ENCODE results near the gene PI16. TPM values are rescaled to one million over a fixed set of nuclear protein-coding genes. Genes with fewer than 3 reads are reported as not detected.

Gene PI16
- total RNA-seq, 1 experiment from 2014 or later = 0.17 TPM

- TF ChIP-seq ELF4 (CRISPR knock-in tag; IDR thresholded peaks at IDR 0.05; ENCODE audit: low read depth) = no peak
- no peak for TF ChIP-seq NFE2L1 (CRISPR knock-in tag; IDR thresholded peaks at IDR 0.05)
- no peak for TF ChIP-seq IRF1 (CRISPR knock-in tag; IDR thresholded peaks at IDR 0.05)
- TF ChIP-seq NR3C1 (CRISPR knock-in tag; conservative IDR thresholded peaks at IDR 0.05; ENCODE audit: low read depth) = no peak
- no peak for TF ChIP-seq SMAD4 (CRISPR knock-in tag; IDR thresholded peaks at IDR 0.05)
- TF ChIP-seq ZNF671 (CRISPR knock-in tag; IDR thresholded peaks at IDR 0.05) = no peak
- TF ChIP-seq PREB (CRISPR knock-in tag; IDR thresholded peaks at IDR 0.05; ENCODE audit: borderline replicate concordance) = no peak
These were observed 9.1 kb downstream of the PI16 start (continued) for GRCh38 chr6:36963451-36964290.

GRCh38 chr6:36964349-36964748, 9.8 kb downstream of the PI16 start:
- no peak for ATAC-seq
- Mint-ChIP-seq H3K9me3 (no peaks in the 10 kb centered on the region), H3K36me3 (peaks cover 16% of the 10 kb centered on the region), H3K4me3 (no peak overlapping the region), H3K27ac (no peak overlapping the region), H3K27me3 (ENCODE audit: low read depth) (no peaks in the 10 kb centered on the region), H3K4me1 (peaks cover 15% of the 10 kb centered on the region)
- CTCF ChIA-PET = interaction anchor here (0.5 to 2.5 kb wide), 6 partner anchors 50 to 187 kb away, joined by 3 to 12 read pairs (median 4); partner anchors contain the start of gene C6orf89
- TF ChIP-seq MAX (CRISPR knock-in tag; IDR thresholded peaks at IDR 0.05) (no peak), ZNF416 (CRISPR knock-in tag; IDR thresholded peaks at IDR 0.05) (no peak), STAT6 (CRISPR knock-in tag; conservative IDR thresholded peaks at IDR 0.05; ENCODE audit: low read depth) (no peak), TEAD1 (CRISPR knock-in tag; IDR thresholded peaks at IDR 0.05) (no peak), OVOL2 (CRISPR knock-in tag; IDR thresholded peaks at IDR 0.05; ENCODE audit: borderline replicate concordance) (no peak), TEAD4 (CRISPR knock-in tag; IDR thresholded peaks at IDR 0.05) (no peak), ERG (CRISPR knock-in tag; IDR thresholded peaks at IDR 0.05) (no peak), ZNF232 (CRISPR knock-in tag; IDR thresholded peaks at IDR 0.05) (no peak), EMX1 (CRISPR knock-in tag; IDR thresholded peaks at IDR 0.05) (no peak), FOXJ3 (CRISPR knock-in tag; IDR thresholded peaks at IDR 0.05; ENCODE audit: borderline replicate concordance) (no peak)
- DNase-seq (ENCODE audit: low spot score) = peak; percentile 8
- POLR2A ChIA-PET = no interaction called here

- peak overlapping the region; percentile 20; the same call in 1 of the 2 replicates for H3K27ac Mint-ChIP-seq
- H3K9me3 Mint-ChIP-seq = no peaks in the 10 kb centered on the region
- DNase-seq (ENCODE audit: low spot score) (peak; percentile 1), ATAC-seq (no peak)
- H3K27me3 Mint-ChIP-seq (ENCODE audit: low read depth) = no peaks in the 10 kb centered on the region
- ChIA-PET POLR2A (no interaction called here), CTCF (interaction anchor here (1.2 to 2.5 kb wide), 4 partner anchors 50 to 79 kb away, joined by 3 to 12 read pairs (median 7); partner anchors contain the start of gene C6orf89)
- peaks cover 22% of the 10 kb centered on the region for H3K36me3 Mint-ChIP-seq
- no peak overlapping the region for H3K4me3 Mint-ChIP-seq
- H3K4me1 Mint-ChIP-seq = peaks cover 15% of the 10 kb centered on the region
- TF ChIP-seq ARID4B (CRISPR knock-in tag; IDR thresholded peaks at IDR 0.05; ENCODE audit: borderline replicate concordance) (no peak), JUN (CRISPR knock-in tag; IDR thresholded peaks at IDR 0.05) (no peak), ZNF219 (CRISPR knock-in tag; IDR thresholded peaks at IDR 0.05; ENCODE audit: borderline replicate concordance) (no peak), PREB (CRISPR knock-in tag; IDR thresholded peaks at IDR 0.05; ENCODE audit: borderline replicate concordance) (no peak), PRRX2 (CRISPR knock-in tag; IDR thresholded peaks at IDR 0.05) (no peak), ESRRA (CRISPR knock-in tag; IDR thresholded peaks at IDR 0.05; ENCODE audit: borderline replicate concordance) (no peak)
These were observed 10.4 kb downstream of the PI16 start for GRCh38 chr6:36964908-36965307.
